ENCODE data around the gene DDOST. TPM values are rescaled to one million over a fixed set of nuclear protein-coding genes. Genes with fewer than 3 reads are reported as not detected.

DDOST gene
- total RNA-seq, 4 donors from 2014 or later, result 182 to 299 (median 238) TPM

DNA sequence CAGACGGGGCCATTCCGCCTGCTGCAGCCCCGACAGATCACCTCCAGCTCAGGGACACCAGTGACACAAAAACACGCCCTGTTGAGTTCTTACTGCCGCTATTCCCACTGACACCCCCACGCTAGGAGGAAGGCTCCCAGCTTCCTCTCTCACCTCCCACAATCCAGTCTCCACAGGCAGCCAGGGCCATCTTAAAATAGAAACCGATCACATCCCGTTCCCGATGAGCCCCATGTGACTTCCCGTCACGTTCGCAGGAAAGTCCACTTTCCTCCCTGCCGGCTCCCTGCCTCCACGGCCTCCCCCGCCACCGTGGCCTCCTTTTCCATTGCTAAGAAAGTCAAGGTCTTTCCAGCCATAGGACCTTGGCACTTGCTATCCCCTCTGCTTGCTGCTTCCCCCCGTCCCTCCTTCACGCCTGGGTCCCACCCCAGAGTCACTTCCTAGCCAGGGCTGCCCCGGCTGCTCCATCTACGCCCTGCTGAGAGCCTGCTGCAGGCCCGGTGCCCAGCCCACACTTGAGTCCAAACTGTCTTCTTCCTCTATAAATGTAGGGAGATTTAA is 24.0 kb upstream of the DDOST start:
- intact Hi-C loops (cut with DNase I), result no loop called here
- H3K9me3 ChIP-seq, result no peaks in the 10 kb centered on the region
- WGBS, 2 donors, result 80 to 82% methylated on average over 20 to 21 of the region's 21 CpGs
- TF ChIP-seq, protein P1, sequence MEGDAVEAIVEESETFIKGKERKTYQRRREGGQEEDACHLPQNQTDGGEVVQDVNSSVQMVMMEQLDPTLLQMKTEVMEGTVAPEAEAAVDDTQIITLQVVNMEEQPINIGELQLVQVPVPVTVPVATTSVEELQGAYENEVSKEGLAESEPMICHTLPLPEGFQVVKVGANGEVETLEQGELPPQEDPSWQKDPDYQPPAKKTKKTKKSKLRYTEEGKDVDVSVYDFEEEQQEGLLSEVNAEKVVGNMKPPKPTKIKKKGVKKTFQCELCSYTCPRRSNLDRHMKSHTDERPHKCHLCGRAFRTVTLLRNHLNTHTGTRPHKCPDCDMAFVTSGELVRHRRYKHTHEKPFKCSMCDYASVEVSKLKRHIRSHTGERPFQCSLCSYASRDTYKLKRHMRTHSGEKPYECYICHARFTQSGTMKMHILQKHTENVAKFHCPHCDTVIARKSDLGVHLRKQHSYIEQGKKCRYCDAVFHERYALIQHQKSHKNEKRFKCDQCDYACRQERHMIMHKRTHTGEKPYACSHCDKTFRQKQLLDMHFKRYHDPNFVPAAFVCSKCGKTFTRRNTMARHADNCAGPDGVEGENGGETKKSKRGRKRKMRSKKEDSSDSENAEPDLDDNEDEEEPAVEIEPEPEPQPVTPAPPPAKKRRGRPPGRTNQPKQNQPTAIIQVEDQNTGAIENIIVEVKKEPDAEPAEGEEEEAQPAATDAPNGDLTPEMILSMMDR (IDR thresholded peaks at IDR 0.05), result no peak
- TF ChIP-seq POLR2A (IDR thresholded peaks at IDR 0.05), result peak in 1 of 2 donors; percentile 29
- peak; percentile 24 to 31 for DNase-seq
- peaks cover 0 to 24% of the 10 kb centered on the region in 2 donors for H3K4me1 ChIP-seq
- H3K36me3 ChIP-seq, result no peaks in the 10 kb centered on the region
- H3K27ac ChIP-seq, result peak overlapping the region; percentile 72 to 76 (median 74)
- peak overlapping the region in 1 of 3 donors; percentile 13 for H3K4me3 ChIP-seq (replicated peaks in 1 of 3)
- no peaks in the 10 kb centered on the region for H3K27me3 ChIP-seq

DNA sequence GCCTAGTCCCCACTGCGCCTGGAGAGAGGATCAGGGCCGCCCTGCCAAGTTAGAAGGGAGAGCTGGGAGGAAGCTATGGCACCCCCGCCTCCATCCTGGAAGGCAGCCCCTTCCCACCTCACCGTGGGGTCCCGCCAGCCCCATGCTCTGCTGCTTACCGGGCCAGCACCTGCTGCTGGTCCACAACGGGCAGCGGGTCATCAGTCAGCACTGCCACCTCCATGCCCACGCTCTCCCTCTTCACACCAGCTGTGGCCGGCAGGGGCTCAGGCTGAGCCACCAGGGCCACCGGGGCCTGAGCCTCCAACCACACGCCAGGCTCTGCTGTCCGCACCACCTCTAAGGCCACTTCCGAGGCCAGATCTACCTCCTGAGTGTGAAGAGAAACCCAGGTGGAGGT is 23.5 kb upstream of the DDOST start:
- Histone ChIP-seq H3K27me3 (no peaks in the 10 kb centered on the region), H3K9me3 (no peaks in the 10 kb centered on the region), H3K4me3 (replicated peaks in 1 of 3) (peak overlapping the region in 1 of 3 donors; percentile 13), H3K27ac (peak overlapping the region; percentile 72 to 76 (median 74)), H3K36me3 (no peaks in the 10 kb centered on the region), H3K4me1 (peaks cover 0 to 21% of the 10 kb centered on the region in 2 donors)
- intact Hi-C loops (cut with DNase I), result no loop called here
- DNase-seq, result no peak
- TF ChIP-seq, protein P1 (IDR thresholded peaks at IDR 0.05), result no peak
- no peak for TF ChIP-seq POLR2A (IDR thresholded peaks at IDR 0.05)
- WGBS, 2 donors, result 89 to 90% methylated on average over 6 to 14 of the region's 14 CpGs

DNA sequence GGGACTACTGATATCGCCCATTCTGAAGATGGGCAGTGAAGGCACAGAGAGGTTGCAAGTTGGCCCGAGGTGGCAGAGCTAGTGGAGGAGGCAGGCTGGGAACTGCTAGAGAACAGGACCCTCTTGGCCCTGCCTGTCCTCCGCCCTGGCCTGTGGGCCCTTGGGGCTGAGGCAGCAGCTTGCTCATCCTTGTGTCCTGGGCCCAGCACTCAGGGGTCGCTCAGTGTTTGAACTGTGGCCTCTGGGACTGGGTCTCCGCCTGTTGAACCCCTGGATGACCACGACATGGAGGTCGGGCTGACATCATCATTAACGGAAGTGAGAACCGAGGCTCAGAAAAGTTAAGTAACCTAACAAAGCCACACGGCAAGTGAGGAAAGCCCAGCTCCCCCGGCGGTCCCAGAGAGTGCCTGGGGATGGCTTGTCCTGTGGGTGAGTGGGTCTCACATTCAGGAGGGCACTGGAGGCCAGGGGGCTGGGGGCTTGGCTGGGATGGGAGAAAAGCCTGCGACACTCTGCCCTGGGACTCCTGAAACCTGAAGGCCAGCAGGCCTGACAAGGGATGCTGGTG is 23.0 kb upstream of the DDOST start:
- 62 to 86% methylated on average over 11 to 12 of the region's 13 CpGs for WGBS, 2 donors
- Histone ChIP-seq H3K4me1 (peaks cover 0 to 19% of the 10 kb centered on the region in 2 donors), H3K27me3 (no peaks in the 10 kb centered on the region), H3K4me3 (replicated peaks in 1 of 3) (no peak overlapping the region), H3K9me3 (no peaks in the 10 kb centered on the region), H3K27ac (peak overlapping the region; percentile 72 to 76 (median 74)), H3K36me3 (no peaks in the 10 kb centered on the region)
- intact Hi-C loops (cut with DNase I), result no loop called here
- no peak for TF ChIP-seq POLR2A (IDR thresholded peaks at IDR 0.05)
- TF ChIP-seq, protein P1 (IDR thresholded peaks at IDR 0.05), result no peak
- DNase-seq, result no peak

DNA sequence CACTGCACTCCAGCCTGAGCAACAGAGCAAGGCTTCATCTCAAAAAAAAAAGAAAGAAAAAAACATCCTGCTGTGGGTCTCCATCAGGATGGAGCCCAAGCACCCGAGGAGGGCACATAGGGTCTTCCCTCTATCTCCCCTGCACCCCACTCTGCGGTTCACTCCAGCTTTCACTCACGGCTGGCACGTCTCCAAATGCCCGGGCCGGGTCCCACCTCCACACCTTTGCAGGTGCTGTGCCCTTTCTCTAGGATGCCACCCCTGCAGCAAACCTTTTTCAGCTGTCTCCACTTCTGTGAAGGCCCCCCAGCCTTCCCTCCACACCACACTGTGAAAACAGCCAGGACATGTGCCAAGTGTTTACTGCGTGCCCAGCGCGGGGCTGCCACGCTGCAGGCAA is 22.4 kb upstream of the DDOST start:
- no peaks in the 10 kb centered on the region for H3K27me3 ChIP-seq
- intact Hi-C loops (cut with DNase I), result no loop called here
- DNase-seq, result no peak
- peak overlapping the region in 1 of 3 donors; percentile 8 for H3K27ac ChIP-seq
- no peak overlapping the region for H3K4me3 ChIP-seq (replicated peaks in 1 of 3)
- H3K4me1 ChIP-seq, result peaks cover 0 to 14% of the 10 kb centered on the region in 2 donors
- no peaks in the 10 kb centered on the region for H3K36me3 ChIP-seq
- 79 to 84% methylated on average over 10 of the region's 10 CpGs for WGBS, 2 donors
- no peaks in the 10 kb centered on the region for H3K9me3 ChIP-seq
- no peak for TF ChIP-seq POLR2A (IDR thresholded peaks at IDR 0.05)
- TF ChIP-seq, protein P1 (IDR thresholded peaks at IDR 0.05), result no peak

DNA sequence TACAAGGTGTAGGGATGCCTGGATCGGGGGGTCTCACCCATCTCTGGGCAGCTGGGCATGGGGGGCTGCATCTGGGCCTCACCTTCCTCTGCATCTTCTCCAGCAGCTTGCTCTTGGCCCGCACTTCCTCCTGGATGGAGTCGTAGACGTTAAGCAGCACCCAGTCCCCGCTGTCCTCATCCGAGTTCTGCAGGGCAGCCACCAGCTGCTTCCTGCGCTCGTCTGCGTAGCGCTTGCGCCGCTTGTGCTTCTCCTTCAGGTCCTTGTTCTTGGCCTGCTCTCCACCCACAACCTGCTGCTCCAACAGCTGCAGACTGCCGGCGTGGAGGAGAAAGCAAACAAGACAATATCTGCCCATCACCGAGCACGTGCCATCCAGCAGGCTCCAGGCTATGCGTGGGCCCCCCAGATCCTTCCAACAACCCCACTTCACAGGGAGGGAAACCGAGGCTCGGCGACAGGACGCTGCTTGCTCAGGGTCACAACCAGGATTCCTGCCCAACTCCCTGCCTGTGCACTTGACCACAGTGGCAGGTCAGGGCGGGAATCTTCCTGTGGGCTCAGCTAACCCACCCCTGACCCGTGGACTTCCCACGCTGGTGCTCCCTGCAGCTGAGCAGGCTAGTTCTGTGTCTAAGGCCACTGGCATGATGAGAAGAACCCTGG is 21.5 kb upstream of the DDOST start:
- no peaks in the 10 kb centered on the region for H3K27me3 ChIP-seq
- H3K36me3 ChIP-seq, result no peaks in the 10 kb centered on the region
- no peak overlapping the region for H3K4me3 ChIP-seq (replicated peaks in 1 of 3)
- TF ChIP-seq, protein P1 (IDR thresholded peaks at IDR 0.05), result no peak
- no peak for TF ChIP-seq POLR2A (IDR thresholded peaks at IDR 0.05)
- no peak overlapping the region for H3K27ac ChIP-seq
- DNase-seq, result no peak
- H3K4me1 ChIP-seq, result peaks cover 0 to 10% of the 10 kb centered on the region in 2 donors
- no peaks in the 10 kb centered on the region for H3K9me3 ChIP-seq
- WGBS, 2 donors, result 71 to 78% methylated on average over 21 of the region's 24 CpGs
- intact Hi-C loops (cut with DNase I), result no loop called here
